HG02885 (cell line): ENCODE results near the gene BTK.
"Not testable (repeated sequence)": the region's sequence is repeated elsewhere in the genome, so short reads cannot be mapped to it uniquely, and the experiment has no call there.

Experiments used
- ATAC-seq: cut with Tn5 transposase; IDR thresholded peaks from one replicate; pipeline ENCODE4 v1.9.1; 2021; ENCODE audit warnings: mild to moderate bottlenecking; ENCODE audit not compliant: unreplicated experiment, poor library complexity

Gene BTK

GRCh38 chrX:101348452-101349192 lies 37.4 kb downstream of the BTK start, which contains the start of gene TIMM8A:
TIMM8A (minus strand) TSS chrX:101348742; CDS start chrX:101348664, 78 bp downstream.
- peak; percentile 98 for ATAC-seq

GRCh38 chrX:101347859-101348451 lies 38.0 kb downstream of the BTK start:
- peak; percentile 4 for ATAC-seq

- ATAC-seq = no peak
Measured at GRCh38 chrX:101337776-101338271, 48.2 kb downstream of the BTK start.

GRCh38 chrX:101334310-101334709 lies 51.7 kb downstream of the BTK start:
- not testable (repeated sequence) for ATAC-seq

GRCh38 chrX:101326600-101326999 lies 59.4 kb downstream of the BTK start:
- ATAC-seq = not testable (repeated sequence)

GRCh38 chrX:101303790-101304189 lies 82.2 kb downstream of the BTK start:
- ATAC-seq = peak; percentile 47
